ENCODE measurements around the gene POLR3GL.

POLR3GL gene

GRCh38 chr1:145979746-145980456 is 15.4 kb downstream of the POLR3GL start:
- no peak overlapping the region for H3K4me3 ChIP-seq (ENCODE audit: low read depth, low read length)
- TF ChIP-seq CTCF (IDR thresholded peaks at IDR 0.05; ENCODE audit: borderline replicate concordance, insufficient read depth, low read depth, low read length) = no peak

- H3K4me3 ChIP-seq (ENCODE audit: low read depth, low read length) = no peak overlapping the region
- no peak for TF ChIP-seq CTCF (IDR thresholded peaks at IDR 0.05; ENCODE audit: borderline replicate concordance, insufficient read depth, low read depth, low read length)
These were observed 16.0 kb downstream of the POLR3GL start for GRCh38 chr1:145980457-145980994.

- H3K4me3 ChIP-seq (ENCODE audit: low read depth, low read length) = no peak overlapping the region
- no peak for TF ChIP-seq CTCF (IDR thresholded peaks at IDR 0.05; ENCODE audit: borderline replicate concordance, insufficient read depth, low read depth, low read length)
These were observed 17.7 kb downstream of the POLR3GL start for GRCh38 chr1:145982010-145982723.

GRCh38 chr1:145983206-145983675 is 18.8 kb downstream of the POLR3GL start:
- TF ChIP-seq CTCF (IDR thresholded peaks at IDR 0.05; ENCODE audit: borderline replicate concordance, insufficient read depth, low read depth, low read length) = no peak
- no peak overlapping the region for H3K4me3 ChIP-seq (ENCODE audit: low read depth, low read length)

DNA sequence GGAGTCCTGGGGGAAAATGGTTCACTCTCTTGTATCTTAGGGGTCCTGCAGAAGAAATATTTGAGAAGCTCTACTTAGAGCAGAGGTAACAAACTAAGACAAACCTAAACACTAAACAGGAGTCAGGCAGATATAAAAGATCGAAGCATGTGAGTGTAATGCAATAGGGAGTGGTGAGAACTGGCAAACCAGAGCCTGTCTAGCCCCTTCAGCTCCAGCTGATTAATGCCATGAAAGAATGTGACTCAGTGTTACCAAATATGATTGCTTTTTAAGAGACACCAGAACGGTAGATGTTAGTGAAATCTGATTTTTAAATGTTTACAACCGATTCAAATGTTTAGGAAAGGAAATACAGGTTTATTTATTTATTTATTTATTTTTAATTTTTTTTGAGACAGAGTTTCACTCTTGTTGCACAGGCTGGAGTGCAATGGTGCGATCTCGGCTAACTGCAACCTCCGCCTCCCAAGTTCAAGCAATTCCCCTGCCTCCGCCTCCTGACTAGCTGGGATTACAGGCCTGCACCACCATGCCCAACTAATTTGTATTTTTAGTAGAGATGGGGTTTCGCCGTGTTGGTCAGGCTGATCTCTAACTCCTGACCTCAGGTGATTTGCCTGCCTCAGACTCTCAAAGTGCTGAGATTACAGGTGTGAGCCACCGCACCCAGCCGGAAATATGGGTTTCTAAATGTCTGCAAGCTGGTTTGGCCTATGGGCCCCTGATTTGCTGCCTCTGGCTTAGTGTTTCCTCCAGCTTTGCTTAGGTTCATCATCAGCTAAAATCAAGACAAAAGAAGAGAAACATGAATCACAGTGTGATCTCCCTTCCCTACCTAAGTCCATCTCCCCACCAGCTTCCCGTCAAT is 19.7 kb downstream of the POLR3GL start:
- no peak overlapping the region for H3K4me3 ChIP-seq (ENCODE audit: low read depth, low read length)
- TF ChIP-seq CTCF (IDR thresholded peaks at IDR 0.05; ENCODE audit: borderline replicate concordance, insufficient read depth, low read depth, low read length) = no peak

GRCh38 chr1:145985129-145985501 is 20.6 kb downstream of the POLR3GL start:
- H3K4me3 ChIP-seq (ENCODE audit: low read depth, low read length) = no peak overlapping the region
- TF ChIP-seq CTCF (IDR thresholded peaks at IDR 0.05; ENCODE audit: borderline replicate concordance, insufficient read depth, low read depth, low read length) = no peak
